ENCODE results near the gene GRB14.

- TF ChIP-seq, protein P1, sequence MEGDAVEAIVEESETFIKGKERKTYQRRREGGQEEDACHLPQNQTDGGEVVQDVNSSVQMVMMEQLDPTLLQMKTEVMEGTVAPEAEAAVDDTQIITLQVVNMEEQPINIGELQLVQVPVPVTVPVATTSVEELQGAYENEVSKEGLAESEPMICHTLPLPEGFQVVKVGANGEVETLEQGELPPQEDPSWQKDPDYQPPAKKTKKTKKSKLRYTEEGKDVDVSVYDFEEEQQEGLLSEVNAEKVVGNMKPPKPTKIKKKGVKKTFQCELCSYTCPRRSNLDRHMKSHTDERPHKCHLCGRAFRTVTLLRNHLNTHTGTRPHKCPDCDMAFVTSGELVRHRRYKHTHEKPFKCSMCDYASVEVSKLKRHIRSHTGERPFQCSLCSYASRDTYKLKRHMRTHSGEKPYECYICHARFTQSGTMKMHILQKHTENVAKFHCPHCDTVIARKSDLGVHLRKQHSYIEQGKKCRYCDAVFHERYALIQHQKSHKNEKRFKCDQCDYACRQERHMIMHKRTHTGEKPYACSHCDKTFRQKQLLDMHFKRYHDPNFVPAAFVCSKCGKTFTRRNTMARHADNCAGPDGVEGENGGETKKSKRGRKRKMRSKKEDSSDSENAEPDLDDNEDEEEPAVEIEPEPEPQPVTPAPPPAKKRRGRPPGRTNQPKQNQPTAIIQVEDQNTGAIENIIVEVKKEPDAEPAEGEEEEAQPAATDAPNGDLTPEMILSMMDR (IDR thresholded peaks at IDR 0.05; ENCODE audit: low read depth, low read length): no peak
- no peak for TF ChIP-seq MYC (IDR thresholded peaks at IDR 0.05; ENCODE audit: low read depth, low read length)
- TF ChIP-seq, protein P2, sequence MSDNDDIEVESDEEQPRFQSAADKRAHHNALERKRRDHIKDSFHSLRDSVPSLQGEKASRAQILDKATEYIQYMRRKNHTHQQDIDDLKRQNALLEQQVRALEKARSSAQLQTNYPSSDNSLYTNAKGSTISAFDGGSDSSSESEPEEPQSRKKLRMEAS (IDR thresholded peaks at IDR 0.05; ENCODE audit: low read depth, low read length): no peak
Observed at GRCh38 chr2:164593959-164594358, 27.3 kb downstream of the GRB14 start.
